SK-N-SH treated with all-trans-retinoic acid at 6 μM for 48 hours (cell line): ENCODE measurements around the gene PFKM.

ENCODE experiments used
- ARNTL ChIP-seq: fragments of 450-650 bp; formaldehyde crosslinking; IDR thresholded peaks from 2 replicates; pipeline ENCODE4 v1.5.0; 2020; ENCODE audit warnings: low read depth, mild to moderate bottlenecking, moderate library complexity, borderline replicate concordance
- BACH2 ChIP-seq: fragments of 250-450 bp; sonication (Bioruptor Pico); IDR thresholded peaks from 2 replicates; pipeline ENCODE4 v1.9.0; 2021; ENCODE audit warnings: mild to moderate bottlenecking, borderline replicate concordance
- GLIS3 ChIP-seq: fragments of 250-450 bp; sonication (Bioruptor Pico); IDR thresholded peaks from 2 replicates; pipeline ENCODE4 v1.5.0; 2020; ENCODE audit warnings: mild to moderate bottlenecking, moderate library complexity
- ISL1 ChIP-seq: fragments of 250-450 bp; sonication (Bioruptor Pico); IDR thresholded peaks from 2 replicates; pipeline ENCODE4 v2.1.2; 2022; ENCODE audit warnings: mild to moderate bottlenecking, moderate library complexity
- OSR1 ChIP-seq: fragments of 250-450 bp; sonication (Bioruptor Pico); IDR thresholded peaks from 2 replicates; pipeline ENCODE4 v1.8.0; 2022; ENCODE audit warnings: moderate library complexity, mild to moderate bottlenecking, inconsistent platforms
- PATZ1 ChIP-seq: fragments of 250-450 bp; sonication (Bioruptor Pico); IDR thresholded peaks from 2 replicates; pipeline ENCODE4 v1.8.0; 2020; ENCODE audit warnings: mild to moderate bottlenecking, moderate library complexity, borderline replicate concordance
- RARB ChIP-seq: fragments of 250-450 bp; sonication (Bioruptor Pico); IDR thresholded peaks from 2 replicates; pipeline ENCODE4 v1.8.0; 2021; ENCODE audit warnings: mild to moderate bottlenecking, moderate library complexity
- TOX ChIP-seq: fragments of 250-450 bp; sonication (Bioruptor Pico); IDR thresholded peaks from 2 replicates; pipeline ENCODE4 v1.8.0; 2021; ENCODE audit warnings: mild to moderate bottlenecking, moderate library complexity, borderline replicate concordance
- ZFP3 ChIP-seq: fragments of 250-450 bp; sonication (Bioruptor Pico); IDR thresholded peaks from 2 replicates; pipeline ENCODE4 v1.5.0; 2020; ENCODE audit warnings: mild to moderate bottlenecking, moderate library complexity
- ZFP30 ChIP-seq: fragments of 450-650 bp; formaldehyde crosslinking; IDR thresholded peaks from 2 replicates; pipeline ENCODE4 v1.5.0; 2022; ENCODE audit warnings: mild to moderate bottlenecking, moderate library complexity
- TF ChIP-seq, protein P1 (sequence below): fragments of 250-450 bp; sonication (Bioruptor Pico); IDR thresholded peaks from 2 replicates; pipeline ENCODE4 v1.5.1; 2021; ENCODE audit warnings: mild to moderate bottlenecking, moderate library complexity
- TF ChIP-seq, protein P2 (sequence below): fragments of 250-450 bp; sonication (Bioruptor Pico); IDR thresholded peaks from 2 replicates; pipeline ENCODE4 v1.5.1; 2020; ENCODE audit warnings: low read depth, mild to moderate bottlenecking, moderate library complexity

DNA sequence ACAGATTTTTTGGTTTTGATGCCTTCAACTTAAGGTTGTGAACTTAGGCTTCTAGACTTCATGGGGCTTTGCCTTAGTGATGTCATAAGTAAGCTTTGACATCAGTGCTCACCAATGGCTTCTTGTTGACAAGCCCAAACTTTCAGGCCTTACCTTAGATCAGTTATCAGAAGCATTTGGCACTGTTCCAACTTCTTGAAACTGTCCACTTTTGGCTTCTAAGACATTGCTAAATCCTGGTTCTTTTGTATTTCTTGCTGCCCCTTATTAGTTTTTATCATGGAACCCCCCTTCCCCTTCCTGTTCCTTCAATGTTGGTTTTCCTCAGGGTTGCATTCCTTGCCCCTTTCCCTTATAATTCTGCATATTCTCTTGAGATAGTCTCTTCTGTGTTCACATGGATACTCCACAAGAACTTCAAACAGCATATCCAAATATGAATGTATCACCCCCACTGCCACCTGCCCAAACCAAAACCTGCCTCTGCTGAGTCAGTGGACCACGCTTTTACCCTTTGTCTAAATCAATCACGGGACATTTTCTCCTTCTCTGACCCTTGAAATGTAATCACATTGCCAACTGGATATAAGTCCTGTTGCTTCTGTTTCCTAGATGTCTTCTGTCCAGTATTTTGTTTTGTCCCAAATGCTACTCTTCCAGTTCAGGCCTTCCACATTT is 7.9 kb downstream of the PFKM start:
- TF ChIP-seq ZFP30 (no peak), TOX (CRISPR knock-in tag) (no peak), PATZ1 (CRISPR knock-in tag) (no peak), ZFP3 (CRISPR knock-in tag) (no peak), RARB (CRISPR knock-in tag) (no peak), ARNTL (CRISPR knock-in tag) (no peak), GLIS3 (CRISPR knock-in tag) (no peak), ISL1 (CRISPR knock-in tag) (no peak), OSR1 (no peak), BACH2 (CRISPR knock-in tag) (no peak)
- TF ChIP-seq, protein P1, sequence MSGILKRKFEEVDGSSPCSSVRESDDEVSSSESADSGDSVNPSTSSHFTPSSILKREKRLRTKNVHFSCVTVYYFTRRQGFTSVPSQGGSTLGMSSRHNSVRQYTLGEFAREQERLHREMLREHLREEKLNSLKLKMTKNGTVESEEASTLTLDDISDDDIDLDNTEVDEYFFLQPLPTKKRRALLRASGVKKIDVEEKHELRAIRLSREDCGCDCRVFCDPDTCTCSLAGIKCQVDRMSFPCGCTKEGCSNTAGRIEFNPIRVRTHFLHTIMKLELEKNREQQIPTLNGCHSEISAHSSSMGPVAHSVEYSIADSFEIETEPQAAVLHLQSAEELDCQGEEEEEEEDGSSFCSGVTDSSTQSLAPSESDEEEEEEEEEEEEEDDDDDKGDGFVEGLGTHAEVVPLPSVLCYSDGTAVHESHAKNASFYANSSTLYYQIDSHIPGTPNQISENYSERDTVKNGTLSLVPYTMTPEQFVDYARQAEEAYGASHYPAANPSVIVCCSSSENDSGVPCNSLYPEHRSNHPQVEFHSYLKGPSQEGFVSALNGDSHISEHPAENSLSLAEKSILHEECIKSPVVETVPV (CRISPR knock-in tag), result no peak
- TF ChIP-seq, protein P2, sequence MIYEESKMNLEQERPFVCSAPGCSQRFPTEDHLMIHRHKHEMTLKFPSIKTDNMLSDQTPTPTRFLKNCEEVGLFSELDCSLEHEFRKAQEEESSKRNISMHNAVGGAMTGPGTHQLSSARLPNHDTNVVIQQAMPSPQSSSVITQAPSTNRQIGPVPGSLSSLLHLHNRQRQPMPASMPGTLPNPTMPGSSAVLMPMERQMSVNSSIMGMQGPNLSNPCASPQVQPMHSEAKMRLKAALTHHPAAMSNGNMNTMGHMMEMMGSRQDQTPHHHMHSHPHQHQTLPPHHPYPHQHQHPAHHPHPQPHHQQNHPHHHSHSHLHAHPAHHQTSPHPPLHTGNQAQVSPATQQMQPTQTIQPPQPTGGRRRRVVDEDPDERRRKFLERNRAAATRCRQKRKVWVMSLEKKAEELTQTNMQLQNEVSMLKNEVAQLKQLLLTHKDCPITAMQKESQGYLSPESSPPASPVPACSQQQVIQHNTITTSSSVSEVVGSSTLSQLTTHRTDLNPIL (CRISPR knock-in tag), result no peak
